PC-9 (cell line): ENCODE data around the gene PRKCB. TPM values are rescaled to one million over a fixed set of nuclear protein-coding genes. Genes with fewer than 3 reads are reported as not detected.

Experiments used
- BruUV-seq: library from RNA; stranded (reverse); fragments of 400-500 nt; replicated peaks from 2 replicates; lab custom pipeline; 2021; lab: Mats Ljungman, UMichigan
- CTCF ChIA-PET: fragments of 300-600 bp; sonication (Branson Sonifier 250); formaldehyde crosslinking; loops from one replicate; lab custom pipeline; 2022; ENCODE audit warnings: antibody characterized with exemption; lab: Charles Lee
- POLR2A ChIA-PET: fragments of 300-600 bp; sonication (Branson Sonifier 250); formaldehyde crosslinking; loops from one replicate; lab custom pipeline; 2022; ENCODE audit warnings: antibody characterized with exemption; ENCODE audit not compliant: unreplicated experiment; lab: Charles Lee
- DNase-seq, 2 experiments: peaks; one replicate each; pipeline versions ENCODE4 v3.0.0 to v3.0.0-alpha.2; 2015 to 2022; ENCODE audit warnings: mixed read lengths in 1 of 2
- H2AFZ ChIP-seq: fragments of 200-600 bp; sonication (generic); 2 replicates; pipeline ENCODE4 v1.8.1; 2017; ENCODE audit warnings: antibody characterized with exemption
- H3F3A ChIP-seq: fragments of 200-600 bp; sonication (generic); 2 replicates; pipeline ENCODE4 v1.8.1; 2017; ENCODE audit warnings: antibody characterized with exemption, mild to moderate bottlenecking, low read depth; ENCODE audit not compliant: insufficient read depth
- H3K27ac ChIP-seq: fragments of 200-600 bp; sonication (generic); 2 replicates; pipeline ENCODE4 v1.6.1; 2016; ENCODE audit warnings: mixed run types
- H3K27me3 ChIP-seq: fragments of 200-600 bp; sonication (generic); 2 replicates; pipeline ENCODE4 v1.6.1; 2016; ENCODE audit warnings: low read depth, mixed run types; ENCODE audit not compliant: insufficient read depth
- H3K36me3 ChIP-seq: fragments of 200-600 bp; sonication (generic); 2 replicates; pipeline ENCODE4 v1.6.1; 2016; ENCODE audit warnings: low read depth, mixed run types
- H3K4me1 ChIP-seq: fragments of 200-600 bp; sonication (generic); replicated peaks from 2 replicates; pipeline ENCODE4 v1.6.1; 2016; ENCODE audit warnings: mixed run types; ENCODE audit not compliant: insufficient read depth
- H3K4me2 ChIP-seq: fragments of 200-600 bp; sonication (generic); 2 replicates; pipeline ENCODE4 v1.6.1; 2017; ENCODE audit warnings: mixed run types
- H3K4me3 ChIP-seq: fragments of 200-600 bp; sonication (generic); 2 replicates; pipeline ENCODE4 v1.6.1; 2016; ENCODE audit warnings: mixed run types
- H3K79me2 ChIP-seq: fragments of 200-600 bp; sonication (generic); 2 replicates; pipeline ENCODE4 v1.6.1; 2017; ENCODE audit warnings: low read depth, mixed run types
- H3K9me2 ChIP-seq: fragments of 200-600 bp; sonication (generic); 2 replicates; pipeline ENCODE4 v1.8.1; 2017; ENCODE audit warnings: mild to moderate bottlenecking; ENCODE audit not compliant: insufficient read depth
- H3K9me3 ChIP-seq: fragments of 200-600 bp; sonication (generic); 2 replicates; pipeline ENCODE4 v1.8.1; 2016; ENCODE audit warnings: low read depth; ENCODE audit not compliant: insufficient read depth
- H4K20me1 ChIP-seq: fragments of 200-600 bp; sonication (generic); 2 replicates; pipeline ENCODE4 v1.8.1; 2017; ENCODE audit not compliant: insufficient read depth
- EZH2 ChIP-seq: fragments of 200-600 bp; sonication (generic); IDR thresholded peaks from 2 replicates; pipeline ENCODE4 v1.8.0; 2017; ENCODE audit warnings: antibody characterized with exemption, low read depth
- intact Hi-C: fragments of 100-400 bp; cut with micrococcal nuclease; formaldehyde crosslinking; loops from one replicate; pipeline ENCODE4 v1.10.0; 2022; ENCODE audit not compliant: unreplicated experiment
- total RNA-seq: library from RNA; stranded (reverse); gene quantifications from 2 replicates; pipeline ENCODE4 v1.2.3, GENCODE V29; 2021
- TF ChIP-seq, protein P1 (sequence below): fragments of 200-600 bp; sonication (generic); conservative IDR thresholded peaks from 2 replicates; pipeline ENCODE4 v1.6.1; 2017; ENCODE audit warnings: mixed run types, antibody characterized with exemption, mild to moderate bottlenecking, moderate library complexity

Gene PRKCB
- total RNA-seq, 1 experiment from 2014 or later = not detected

DNA sequence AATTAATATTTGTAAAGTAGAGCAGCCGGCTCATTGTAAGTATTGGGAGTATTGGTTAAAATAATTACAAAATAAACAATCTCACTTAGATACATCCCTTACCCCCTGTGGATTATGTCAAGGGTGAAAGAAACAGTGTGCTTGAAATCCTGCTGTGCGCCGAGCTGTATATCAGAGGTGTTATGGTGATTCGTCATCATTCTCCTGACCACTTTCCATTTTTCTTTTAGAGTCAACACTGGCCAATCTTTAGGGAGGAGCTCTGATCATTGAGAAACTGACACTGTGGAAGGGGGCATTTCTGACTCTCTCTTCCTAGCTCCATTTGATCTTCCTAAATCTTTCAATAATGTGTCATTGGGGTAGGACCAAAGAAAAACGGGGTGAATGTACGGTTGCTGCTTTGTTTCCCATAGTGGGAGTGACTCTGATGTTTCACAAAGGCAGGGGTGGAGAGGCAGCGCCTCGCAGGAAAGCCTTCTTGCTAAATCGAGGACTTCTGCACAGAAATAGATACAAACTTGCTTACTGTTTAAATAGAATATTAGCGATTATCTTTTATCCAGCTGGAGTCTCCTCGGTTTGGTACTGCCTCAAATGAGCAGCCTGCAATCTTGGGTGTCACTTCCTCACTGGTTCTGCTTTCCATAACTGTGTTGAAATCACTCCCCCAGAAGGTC is 123.4 kb downstream of the PRKCB start:
- BruUV-seq = no TSS peak
- H3K79me2 ChIP-seq = no peaks in the 10 kb centered on the region
- H3K4me1 ChIP-seq = no peaks in the 10 kb centered on the region
- no peaks in the 10 kb centered on the region for H3F3A ChIP-seq
- no peak for TF ChIP-seq EZH2
- TF ChIP-seq, protein P1, sequence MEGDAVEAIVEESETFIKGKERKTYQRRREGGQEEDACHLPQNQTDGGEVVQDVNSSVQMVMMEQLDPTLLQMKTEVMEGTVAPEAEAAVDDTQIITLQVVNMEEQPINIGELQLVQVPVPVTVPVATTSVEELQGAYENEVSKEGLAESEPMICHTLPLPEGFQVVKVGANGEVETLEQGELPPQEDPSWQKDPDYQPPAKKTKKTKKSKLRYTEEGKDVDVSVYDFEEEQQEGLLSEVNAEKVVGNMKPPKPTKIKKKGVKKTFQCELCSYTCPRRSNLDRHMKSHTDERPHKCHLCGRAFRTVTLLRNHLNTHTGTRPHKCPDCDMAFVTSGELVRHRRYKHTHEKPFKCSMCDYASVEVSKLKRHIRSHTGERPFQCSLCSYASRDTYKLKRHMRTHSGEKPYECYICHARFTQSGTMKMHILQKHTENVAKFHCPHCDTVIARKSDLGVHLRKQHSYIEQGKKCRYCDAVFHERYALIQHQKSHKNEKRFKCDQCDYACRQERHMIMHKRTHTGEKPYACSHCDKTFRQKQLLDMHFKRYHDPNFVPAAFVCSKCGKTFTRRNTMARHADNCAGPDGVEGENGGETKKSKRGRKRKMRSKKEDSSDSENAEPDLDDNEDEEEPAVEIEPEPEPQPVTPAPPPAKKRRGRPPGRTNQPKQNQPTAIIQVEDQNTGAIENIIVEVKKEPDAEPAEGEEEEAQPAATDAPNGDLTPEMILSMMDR = no peak
- H3K36me3 ChIP-seq = no peaks in the 10 kb centered on the region
- CTCF ChIA-PET = no interaction called here
- no peaks in the 10 kb centered on the region for H4K20me1 ChIP-seq
- H3K4me3 ChIP-seq = no peak overlapping the region
- DNase-seq = no peak
- H3K9me2 ChIP-seq = no peaks in the 10 kb centered on the region
- no peak overlapping the region for H2AFZ ChIP-seq
- intact Hi-C loops = no loop called here
- no peaks in the 10 kb centered on the region for H3K9me3 ChIP-seq
- no peak overlapping the region for H3K27ac ChIP-seq
- H3K4me2 ChIP-seq = no peak overlapping the region
- POLR2A ChIA-PET = no interaction called here
- peaks cover 41% of the 10 kb centered on the region for H3K27me3 ChIP-seq

DNA sequence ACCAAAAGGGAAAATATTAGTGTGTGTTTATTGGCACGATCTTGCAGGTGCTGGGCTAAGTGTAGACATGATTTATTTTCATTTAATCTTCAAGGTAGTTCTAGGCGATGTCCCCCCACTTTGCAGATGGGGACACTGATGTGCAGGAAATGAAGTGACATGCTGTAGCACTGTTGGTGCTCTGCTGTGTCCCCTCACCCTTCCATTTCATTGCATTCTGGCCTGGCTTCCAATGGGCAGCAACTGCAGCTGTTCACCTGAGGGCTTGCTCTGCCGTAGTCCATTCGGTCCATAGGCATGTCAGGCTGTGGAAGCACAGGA is 123.9 kb downstream of the PRKCB start:
- Histone ChIP-seq H3K36me3 (no peaks in the 10 kb centered on the region), H2AFZ (no peak overlapping the region), H3K4me1 (no peaks in the 10 kb centered on the region), H3K79me2 (no peaks in the 10 kb centered on the region), H3K27ac (no peak overlapping the region), H3K9me2 (no peaks in the 10 kb centered on the region), H3K4me3 (no peak overlapping the region), H3K27me3 (peaks cover 37% of the 10 kb centered on the region), H3K4me2 (no peak overlapping the region), H3F3A (no peaks in the 10 kb centered on the region), H3K9me3 (no peaks in the 10 kb centered on the region), H4K20me1 (no peaks in the 10 kb centered on the region)
- ChIA-PET CTCF (no interaction called here), POLR2A (no interaction called here)
- intact Hi-C loops = no loop called here
- no peak for DNase-seq
- no peak for TF ChIP-seq EZH2
- TF ChIP-seq, protein P1 = no peak
- no TSS peak for BruUV-seq

DNA sequence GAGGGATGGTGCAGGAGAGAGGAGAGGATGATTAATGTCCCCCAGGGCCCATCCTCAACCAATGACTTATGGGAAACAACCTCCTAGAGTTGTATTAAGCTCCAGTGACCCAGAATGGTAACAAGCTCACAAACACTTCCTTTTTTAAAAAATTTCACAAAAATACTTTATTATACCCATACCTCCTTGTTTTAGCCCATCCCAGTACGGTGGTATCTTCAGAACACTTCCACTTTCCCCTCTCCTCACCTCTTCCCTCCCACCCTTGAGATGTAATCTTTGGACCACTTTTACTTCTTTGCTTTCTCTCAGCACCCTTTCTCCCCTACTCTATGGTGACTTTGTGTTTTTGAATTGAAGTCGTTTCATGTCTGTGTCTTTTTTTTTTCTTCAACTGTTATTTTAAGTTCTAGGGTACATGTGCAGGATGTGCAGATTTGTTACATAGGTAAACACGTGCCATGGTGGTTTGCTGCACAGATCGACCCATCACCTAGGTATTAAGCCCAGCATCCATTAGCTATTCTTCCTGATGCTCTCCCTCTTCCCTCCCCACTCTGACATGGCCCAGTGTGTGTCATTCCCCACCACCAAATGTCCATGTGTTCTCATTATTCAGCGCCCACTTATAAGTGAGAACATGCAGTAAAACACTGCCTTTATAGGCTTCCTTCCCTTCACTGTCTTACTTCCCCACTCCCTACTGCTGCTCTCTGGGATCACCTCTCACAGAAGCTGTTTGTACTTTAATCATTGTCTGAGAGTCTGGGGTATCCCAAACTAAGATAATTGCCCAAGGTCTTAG is 124.5 kb downstream of the PRKCB start:
- ChIA-PET POLR2A (no interaction called here), CTCF (no interaction called here)
- H3F3A ChIP-seq = no peaks in the 10 kb centered on the region
- no peak for DNase-seq
- TF ChIP-seq, protein P1 = no peak
- TF ChIP-seq EZH2 = no peak
- no peaks in the 10 kb centered on the region for H3K4me1 ChIP-seq
- H3K36me3 ChIP-seq = no peaks in the 10 kb centered on the region
- no TSS peak for BruUV-seq
- no peaks in the 10 kb centered on the region for H3K79me2 ChIP-seq
- intact Hi-C loops = no loop called here
- H3K9me2 ChIP-seq = no peaks in the 10 kb centered on the region
- H3K4me2 ChIP-seq = no peak overlapping the region
- H4K20me1 ChIP-seq = no peaks in the 10 kb centered on the region
- H2AFZ ChIP-seq = no peak overlapping the region
- H3K9me3 ChIP-seq = no peaks in the 10 kb centered on the region
- H3K27me3 ChIP-seq = peaks cover 37% of the 10 kb centered on the region
- no peak overlapping the region for H3K27ac ChIP-seq
- no peak overlapping the region for H3K4me3 ChIP-seq
